Upper lobe of left lung (tissue), 6 donors: ENCODE results near the gene SMAD3. TPM values are rescaled to one million over a fixed set of nuclear protein-coding genes. Genes with fewer than 3 reads are reported as not detected.

Experiments used
- ATAC-seq, 2 donors: fragments of 200-7000 bp; cut with Tn5 transposase; one replicate each; pipeline ENCODE4 v1.9.1; 2022; ENCODE audit warnings: mild to moderate bottlenecking in 2 of 2, moderate library complexity in 2 of 2; ENCODE audit not compliant: low FRiP score in 2 of 2
- DNase-seq, 2 donors: peaks; one replicate each; pipeline ENCODE4 v3.0.0-alpha.2; 2019 to 2020
- H3K27ac ChIP-seq, 4 donors: fragments of 200-600 bp; sonication (generic); one replicate each; pipeline ENCODE4 v1.5.1; 2016 to 2019
- H3K27me3 ChIP-seq, 4 donors: fragments of 200-600 bp; sonication (generic); one replicate each; pipeline ENCODE4 v1.5.1; 2017 to 2019
- H3K36me3 ChIP-seq, 4 donors: fragments of 200-600 bp; sonication (generic); one replicate each; pipeline ENCODE4 v1.5.1; 2016 to 2019
- H3K4me1 ChIP-seq, 4 donors: fragments of 200-600 bp; sonication (generic); one replicate each; pipeline ENCODE4 v1.5.1; 2018 to 2019
- H3K4me3 ChIP-seq, 4 donors: fragments of 200-600 bp; sonication (generic); one replicate each; pipeline ENCODE4 v1.5.1; 2017 to 2019; ENCODE audit warnings: mild to moderate bottlenecking in 2 of 4, moderate library complexity in 1 of 4
- H3K9me3 ChIP-seq, 4 donors: fragments of 200-600 bp; sonication (generic); one replicate each; pipeline ENCODE4 v1.5.1; 2018 to 2019
- CTCF ChIP-seq, 6 experiments: fragments of 450-650 bp in 4 of 6; fragments of 200-600 bp in 2 of 6; sonication (generic) in 2 of 6; IDR thresholded peaks; one replicate each; pipeline ENCODE4 v1.5.1; 2016 to 2019; ENCODE audit warnings: antibody characterized with exemption in 6 of 6
- EP300 ChIP-seq, 4 donors: sonication (generic); formaldehyde crosslinking; IDR thresholded peaks; one replicate each; pipeline ENCODE4 v1.5.1; 2017; ENCODE audit warnings: antibody characterized with exemption in 4 of 4, control low read depth in 2 of 4
- POLR2A ChIP-seq, 4 donors: fragments of 450-650 bp; IDR thresholded peaks; one replicate each; pipeline ENCODE4 v1.5.1; 2016 to 2017; ENCODE audit warnings: antibody characterized with exemption in 4 of 4, mild to moderate bottlenecking in 2 of 4
- POLR2AphosphoS5 ChIP-seq, 2 donors: sonication (generic); formaldehyde crosslinking; IDR thresholded peaks; one replicate each; pipeline ENCODE4 v1.5.1; 2017; ENCODE audit warnings: antibody characterized with exemption in 2 of 2
- WGBS, 2 donors: methylation state at CpG; one replicate each; pipeline ENCODE4 v1.1.5; 2017 to 2018; 5-methylcytosine and 5-hydroxymethylcytosine counted together
- total RNA-seq, 6 donors: library from RNA; depleted of rRNA in 4 of 6; stranded (reverse); fragments of >200 nt in 4 of 6; gene quantifications; one replicate each; pipeline versions ENCODE4 v1.1.0 to v1.2.1, GENCODE V29; 2016 to 2021
- donor health status: DM: no; HTN: no; CAD: no; lungs with moderate emphysema.
- donor health status: DM: no; HTN: yes; CAD: no; lungs with severe emphysema.

SMAD3 gene
- total RNA-seq, 6 donors from 2014 or later: 31.7 to 44.5 (median 36.3) TPM

GRCh38 chr15:67127965-67128364 is 62.6 kb downstream of the SMAD3 start:
- ATAC-seq (peak in 1 of 2 donors; percentile 48), DNase-seq (peak in 1 of 2 donors; percentile 18)
- Histone ChIP-seq H3K36me3 (no peaks in the 10 kb centered on the region), H3K27me3 (no peaks in the 10 kb centered on the region), H3K27ac (peak overlapping the region in 2 of 4 donors; percentile 75 to 78), H3K4me1 (peaks cover 32 to 56% (median 49%) of the 10 kb centered on the region in 4 donors), H3K9me3 (no peaks in the 10 kb centered on the region), H3K4me3 (no peak overlapping the region)
- TF ChIP-seq POLR2A (IDR thresholded peaks at IDR 0.05): no peak
- TF ChIP-seq POLR2AphosphoS5 (IDR thresholded peaks at IDR 0.05): peak in 1 of 2 donors; percentile 47
- WGBS, 2 donors: 58 to 79% methylated on average over 4 of the region's 4 CpGs

- DNase-seq (peak in 1 of 2 donors; percentile 16), ATAC-seq (no peak)
- Histone ChIP-seq H3K9me3 (no peaks in the 10 kb centered on the region), H3K27me3 (no peaks in the 10 kb centered on the region), H3K27ac (no peak overlapping the region), H3K36me3 (no peaks in the 10 kb centered on the region), H3K4me3 (no peak overlapping the region), H3K4me1 (peaks cover 54 to 71% (median 66%) of the 10 kb centered on the region in 4 donors)
- TF ChIP-seq CTCF (IDR thresholded peaks at IDR 0.05) (no peak), POLR2A (IDR thresholded peaks at IDR 0.05) (no peak), EP300 (IDR thresholded peaks at IDR 0.05) (no peak), POLR2AphosphoS5 (IDR thresholded peaks at IDR 0.05) (no peak)
- 97% methylated on average over 11 to 12 of the region's 12 CpGs for WGBS, 2 donors
Observed at GRCh38 chr15:67130166-67130565, 64.8 kb downstream of the SMAD3 start.

GRCh38 chr15:67130673-67131601 is 65.5 kb downstream of the SMAD3 start:
- WGBS, 2 donors: 68 to 76% methylated on average over 15 of the region's 15 CpGs
- DNase-seq: peak in 1 of 2 donors; percentile 57
- peak overlapping the region in 1 of 4 donors; percentile 35 for H3K27ac ChIP-seq

GRCh38 chr15:67132276-67132675 is 66.9 kb downstream of the SMAD3 start:
- no peak overlapping the region for H3K4me3 ChIP-seq
- peaks cover 57 to 61% (median 59%) of the 10 kb centered on the region in 4 donors for H3K4me1 ChIP-seq
- H3K9me3 ChIP-seq: no peaks in the 10 kb centered on the region
- ATAC-seq (no peak), DNase-seq (peak in 1 of 2 donors; percentile 2)
- H3K36me3 ChIP-seq: no peaks in the 10 kb centered on the region
- no peak overlapping the region for H3K27ac ChIP-seq
- WGBS, 2 donors: 85 to 94% methylated on average over 3 of the region's 3 CpGs
- H3K27me3 ChIP-seq: no peaks in the 10 kb centered on the region
- TF ChIP-seq POLR2A (IDR thresholded peaks at IDR 0.05): no peak
- TF ChIP-seq POLR2AphosphoS5 (IDR thresholded peaks at IDR 0.05): no peak
- TF ChIP-seq EP300 (IDR thresholded peaks at IDR 0.05): no peak
- TF ChIP-seq CTCF (IDR thresholded peaks at IDR 0.05): no peak

More at GRCh38 chr15:67130673-67131601, 65.5 kb downstream of the SMAD3 start:
- Histone ChIP-seq H3K9me3 (no peaks in the 10 kb centered on the region), H3K4me3 (no peak overlapping the region), H3K36me3 (no peaks in the 10 kb centered on the region), H3K27me3 (no peaks in the 10 kb centered on the region), H3K4me1 (peaks cover 58 to 72% (median 66%) of the 10 kb centered on the region in 4 donors)
- ATAC-seq: no peak
- no peak for TF ChIP-seq CTCF (IDR thresholded peaks at IDR 0.05)
- TF ChIP-seq POLR2A (IDR thresholded peaks at IDR 0.05): no peak
- no peak for TF ChIP-seq POLR2AphosphoS5 (IDR thresholded peaks at IDR 0.05)

- DNase-seq: peak in 1 of 2 donors; percentile 8
- no peak overlapping the region for H3K4me3 ChIP-seq
- no peak overlapping the region for H3K27ac ChIP-seq
- H3K36me3 ChIP-seq: no peaks in the 10 kb centered on the region
- peaks cover 57 to 65% (median 62%) of the 10 kb centered on the region in 4 donors for H3K4me1 ChIP-seq
- H3K27me3 ChIP-seq: no peaks in the 10 kb centered on the region
- no peaks in the 10 kb centered on the region for H3K9me3 ChIP-seq
- WGBS, 2 donors: 70 to 80% methylated on average over 4 of the region's 4 CpGs
- ATAC-seq: no peak
- TF ChIP-seq POLR2AphosphoS5 (IDR thresholded peaks at IDR 0.05) (no peak), CTCF (IDR thresholded peaks at IDR 0.05) (no peak), POLR2A (IDR thresholded peaks at IDR 0.05) (no peak), EP300 (IDR thresholded peaks at IDR 0.05) (no peak)
Observed at GRCh38 chr15:67133026-67133425, 67.6 kb downstream of the SMAD3 start.
